ENCODE results near the gene ZBTB7C. TPM values are rescaled to one million over a fixed set of nuclear protein-coding genes. Genes with fewer than 3 reads are reported as not detected.

The ZBTB7C gene
- polyA plus RNA-seq, 1 donor (not counting 4 experiments of a cell fraction or from before 2014, with no cell fraction given): 0.58 TPM

GRCh38 chr18:48010264-48010663 lies 398.9 kb downstream of the ZBTB7C start:
- Histone ChIP-seq H3K27me3 (ENCODE audit: control insufficient read depth, extremely low read depth, insufficient read depth, low read length) (peaks cover 3% of the 10 kb centered on the region), H3K9me1 (ENCODE audit: control insufficient read depth, extremely low read depth, insufficient read depth, low read length) (no peaks in the 10 kb centered on the region), H3K4me1 (ENCODE audit: control insufficient read depth, extremely low read depth, insufficient read depth, low read length) (no peaks in the 10 kb centered on the region), H3K9me3 (ENCODE audit: control insufficient read depth, low read depth, low read length) (no peaks in the 10 kb centered on the region), H3K9ac (ENCODE audit: control insufficient read depth, extremely low read depth, insufficient read depth, low read length) (no peak overlapping the region), H3K36me3 (ENCODE audit: control insufficient read depth in 2 of 2, extremely low read depth in 1 of 2, insufficient read depth in 2 of 2, low read length in 2 of 2) (no peaks in the 10 kb centered on the region), H3K4me2 (ENCODE audit: control insufficient read depth, extremely low read depth, insufficient read depth, low read depth, low read length) (no peak overlapping the region), H3K79me2 (ENCODE audit: control insufficient read depth, insufficient read depth, low read length) (no peaks in the 10 kb centered on the region), H2AFZ (ENCODE audit: control insufficient read depth, low read length) (no peak overlapping the region), H4K20me1 (ENCODE audit: control insufficient read depth, extremely low read depth, insufficient read depth, low read length) (no peaks in the 10 kb centered on the region), H3K27ac (ENCODE audit: control insufficient read depth, insufficient read depth, low read length) (no peak overlapping the region), H3K4me3 (ENCODE audit: control insufficient read depth in 2 of 3, extremely low read depth in 1 of 3, insufficient read depth in 2 of 3, low read depth in 1 of 3, low read length in 3 of 3) (no peak overlapping the region)
- DNase-seq (ENCODE audit: low read depth, low spot score) (no peak), FAIRE-seq (no peak)
- dilution Hi-C loops (cut with MboI; ENCODE audit: extremely low pct_ligation_motif_present, low sequenced_read_pairs): no loop called here
- TF ChIP-seq EZH2 (IDR thresholded peaks at IDR 0.05; ENCODE audit: low read length) (no peak), CTCF (optimal IDR thresholded peaks at IDR 0.05 in 1 of 3, IDR thresholded peaks at IDR 0.05 in 1 of 3, conservative IDR thresholded peaks at IDR 0.05 in 1 of 3; ENCODE audit: extremely low read depth in 1 of 3, insufficient read depth in 2 of 3, low read length in 3 of 3) (no peak)

- Histone ChIP-seq H3K9me3 (ENCODE audit: control insufficient read depth, low read depth, low read length) (no peaks in the 10 kb centered on the region), H3K4me1 (ENCODE audit: control insufficient read depth, extremely low read depth, insufficient read depth, low read length) (peaks cover 2% of the 10 kb centered on the region), H3K36me3 (ENCODE audit: control insufficient read depth in 2 of 2, extremely low read depth in 1 of 2, insufficient read depth in 2 of 2, low read length in 2 of 2) (no peaks in the 10 kb centered on the region), H3K79me2 (ENCODE audit: control insufficient read depth, insufficient read depth, low read length) (no peaks in the 10 kb centered on the region), H2AFZ (ENCODE audit: control insufficient read depth, low read length) (no peak overlapping the region), H3K9me1 (ENCODE audit: control insufficient read depth, extremely low read depth, insufficient read depth, low read length) (no peaks in the 10 kb centered on the region), H3K27ac (ENCODE audit: control insufficient read depth, insufficient read depth, low read length) (no peak overlapping the region), H4K20me1 (ENCODE audit: control insufficient read depth, extremely low read depth, insufficient read depth, low read length) (no peaks in the 10 kb centered on the region), H3K9ac (ENCODE audit: control insufficient read depth, extremely low read depth, insufficient read depth, low read length) (no peak overlapping the region), H3K27me3 (ENCODE audit: control insufficient read depth, extremely low read depth, insufficient read depth, low read length) (peaks cover 3% of the 10 kb centered on the region), H3K4me2 (ENCODE audit: control insufficient read depth, extremely low read depth, insufficient read depth, low read depth, low read length) (no peak overlapping the region), H3K4me3 (ENCODE audit: control insufficient read depth in 2 of 3, extremely low read depth in 1 of 3, insufficient read depth in 2 of 3, low read depth in 1 of 3, low read length in 3 of 3) (no peak overlapping the region)
- no peak for FAIRE-seq
- dilution Hi-C loops (cut with MboI; ENCODE audit: extremely low pct_ligation_motif_present, low sequenced_read_pairs): no loop called here
- TF ChIP-seq CTCF (optimal IDR thresholded peaks at IDR 0.05 in 1 of 3, IDR thresholded peaks at IDR 0.05 in 1 of 3, conservative IDR thresholded peaks at IDR 0.05 in 1 of 3; ENCODE audit: extremely low read depth in 1 of 3, insufficient read depth in 2 of 3, low read length in 3 of 3) (no peak), EZH2 (IDR thresholded peaks at IDR 0.05; ENCODE audit: low read length) (no peak)
- no peak for DNase-seq (ENCODE audit: low read depth, low spot score)
These were observed 400.0 kb downstream of the ZBTB7C start for GRCh38 chr18:48009116-48009745.
